ENCODE measurements around the gene ETV4. TPM values are rescaled to one million over a fixed set of nuclear protein-coding genes. Genes with fewer than 3 reads are reported as not detected.

The ETV4 gene
- total and polyA plus RNA-seq, 2 of the 13 experiments (the other 11 are each of a cell fraction or from before 2014, with no cell fraction given): 128 to 330 TPM

- TF ChIP-seq PRDM15 (CRISPR knock-in tag; IDR thresholded peaks at IDR 0.05) (no peak), SRY (CRISPR knock-in tag; IDR thresholded peaks at IDR 0.05) (no peak), ZNF605 (CRISPR knock-in tag; IDR thresholded peaks at IDR 0.05) (no peak), HIVEP1 (CRISPR knock-in tag; IDR thresholded peaks at IDR 0.05) (0 out of 2 replicates have a peak, but pooled peaks have one; percentile 8), PHF21A (CRISPR knock-in tag; IDR thresholded peaks at IDR 0.05) (no peak), ZEB1 (IDR thresholded peaks at IDR 0.05; ENCODE audit: insufficient replicate concordance, low read depth) (no peak), ZNF746 (CRISPR knock-in tag; IDR thresholded peaks at IDR 0.05) (0 out of 2 replicates have a peak, but pooled peaks have one; percentile 10), SNAPC4 (CRISPR knock-in tag; IDR thresholded peaks at IDR 0.05) (no peak), ZFP90 (CRISPR knock-in tag; IDR thresholded peaks at IDR 0.05; ENCODE audit: borderline replicate concordance) (no peak), SMC3 (IDR thresholded peaks at IDR 0.05; ENCODE audit: low read length) (no peak), RXRB (CRISPR knock-in tag; IDR thresholded peaks at IDR 0.05; ENCODE audit: borderline replicate concordance) (no peak), PHF20 (CRISPR knock-in tag; IDR thresholded peaks at IDR 0.05) (no peak), ZNF30 (CRISPR knock-in tag; IDR thresholded peaks at IDR 0.05) (0 out of 2 replicates have a peak, but pooled peaks have one; percentile 15), MTF2 (CRISPR knock-in tag; IDR thresholded peaks at IDR 0.05; ENCODE audit: borderline replicate concordance) (no peak)
- TF ChIP-seq, protein P1, sequence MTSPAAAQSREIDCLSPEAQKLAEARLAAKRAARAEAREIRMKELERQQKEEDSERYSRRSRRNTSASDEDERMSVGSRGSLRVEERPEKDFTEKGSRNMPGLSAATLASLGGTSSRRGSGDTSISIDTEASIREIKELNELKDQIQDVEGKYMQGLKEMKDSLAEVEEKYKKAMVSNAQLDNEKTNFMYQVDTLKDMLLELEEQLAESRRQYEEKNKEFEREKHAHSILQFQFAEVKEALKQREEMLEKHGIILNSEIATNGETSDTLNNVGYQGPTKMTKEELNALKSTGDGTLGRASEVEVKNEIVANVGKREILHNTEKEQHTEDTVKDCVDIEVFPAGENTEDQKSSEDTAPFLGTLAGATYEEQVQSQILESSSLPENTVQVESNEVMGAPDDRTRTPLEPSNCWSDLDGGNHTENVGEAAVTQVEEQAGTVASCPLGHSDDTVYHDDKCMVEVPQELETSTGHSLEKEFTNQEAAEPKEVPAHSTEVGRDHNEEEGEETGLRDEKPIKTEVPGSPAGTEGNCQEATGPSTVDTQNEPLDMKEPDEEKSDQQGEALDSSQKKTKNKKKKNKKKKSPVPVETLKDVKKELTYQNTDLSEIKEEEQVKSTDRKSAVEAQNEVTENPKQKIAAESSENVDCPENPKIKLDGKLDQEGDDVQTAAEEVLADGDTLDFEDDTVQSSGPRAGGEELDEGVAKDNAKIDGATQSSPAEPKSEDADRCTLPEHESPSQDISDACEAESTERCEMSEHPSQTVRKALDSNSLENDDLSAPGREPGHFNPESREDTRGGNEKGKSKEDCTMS (CRISPR knock-in tag; conservative IDR thresholded peaks at IDR 0.05): no peak
- TF ChIP-seq, protein P2, sequence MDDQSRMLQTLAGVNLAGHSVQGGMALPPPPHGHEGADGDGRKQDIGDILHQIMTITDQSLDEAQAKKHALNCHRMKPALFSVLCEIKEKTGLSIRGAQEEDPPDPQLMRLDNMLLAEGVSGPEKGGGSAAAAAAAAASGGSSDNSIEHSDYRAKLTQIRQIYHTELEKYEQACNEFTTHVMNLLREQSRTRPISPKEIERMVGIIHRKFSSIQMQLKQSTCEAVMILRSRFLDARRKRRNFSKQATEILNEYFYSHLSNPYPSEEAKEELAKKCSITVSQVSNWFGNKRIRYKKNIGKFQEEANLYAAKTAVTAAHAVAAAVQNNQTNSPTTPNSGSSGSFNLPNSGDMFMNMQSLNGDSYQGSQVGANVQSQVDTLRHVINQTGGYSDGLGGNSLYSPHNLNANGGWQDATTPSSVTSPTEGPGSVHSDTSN (CRISPR knock-in tag; IDR thresholded peaks at IDR 0.05; ENCODE audit: borderline replicate concordance): no peak
These were observed 28.2 kb upstream of the ETV4 start (continued) for GRCh38 chr17:43574348-43574747.
